Measurements from ENCODE around the gene TMEM175. TPM values are rescaled to one million over a fixed set of nuclear protein-coding genes. Genes with fewer than 3 reads are reported as not detected.
A peak's percentile ranks its signal among the peaks of the same experiment; 100 is the strongest.

The TMEM175 gene
- total RNA-seq, 1 experiment from 2014 or later, result 18.5 TPM

GRCh38 chr4:992297-993110, 60.2 kb downstream of the TMEM175 start:
- H3F3A ChIP-seq (ENCODE audit: low read length, unreplicated experiment), result no peaks in the 10 kb centered on the region
- ATAC-seq (peak; percentile 47), DNase-seq (peak; percentile 31)
- H3K4me1 ChIP-seq (ENCODE audit: insufficient read depth, low read length), result peaks cover 22% of the 10 kb centered on the region
- H3K79me2 ChIP-seq (ENCODE audit: low read length), result peaks cover 5% of the 10 kb centered on the region; the same call in 1 of the 2 replicates
- H3K9ac ChIP-seq (ENCODE audit: low read length), result no peak overlapping the region
- H3K27ac ChIP-seq (ENCODE audit: low read length), result peak overlapping the region; percentile 39
- peaks cover 1% of the 10 kb centered on the region for H3K27me3 ChIP-seq (ENCODE audit: low read length)
- no TSS peak for BruUV-seq (replicated peaks)
- H3K4me3 ChIP-seq (ENCODE audit: low read length), result no peak overlapping the region
- ChIA-PET POLR2A (ENCODE audit: unreplicated experiment) (no interaction called here), CTCF (interaction anchor here (0.6 kb wide), 1 partner anchor 128 kb away, joined by 4 read pairs; no protein-coding TSS in a partner anchor)
- TF ChIP-seq EZH2phosphoT487 (IDR thresholded peaks at IDR 0.05; ENCODE audit: borderline replicate concordance, low read length) (no peak), EZH2 (IDR thresholded peaks at IDR 0.05; ENCODE audit: low read length, unreplicated experiment) (no peak), CTCF (conservative IDR thresholded peaks at IDR 0.05; ENCODE audit: low read depth, low read length) (no peak)
- H3K9me2 ChIP-seq (replicated peaks; ENCODE audit: low read length), result no peaks in the 10 kb centered on the region
- H3K9me3 ChIP-seq (ENCODE audit: low read length), result no peaks in the 10 kb centered on the region
- H2AFZ ChIP-seq (ENCODE audit: low read length), result 0 out of 2 replicates have a peak overlapping the region, but pooled peaks have one; percentile 22
- no peaks in the 10 kb centered on the region for H4K20me1 ChIP-seq (ENCODE audit: low read length)
- intact Hi-C loops (cut with micrococcal nuclease), result no loop called here
- H3K36me3 ChIP-seq (ENCODE audit: low read depth, low read length), result no peaks in the 10 kb centered on the region
- peak overlapping the region; percentile 60 for H3K4me2 ChIP-seq (ENCODE audit: low read length)

- ChIA-PET POLR2A (ENCODE audit: unreplicated experiment) (no interaction called here), CTCF (no interaction called here)
- Histone ChIP-seq H3K36me3 (ENCODE audit: low read depth, low read length) (no peaks in the 10 kb centered on the region), H3K27ac (ENCODE audit: low read length) (peak within 1 kb of the TSS; percentile 39), H3K4me1 (ENCODE audit: insufficient read depth, low read length) (peaks cover 15% of the 10 kb centered on the region), H3F3A (ENCODE audit: low read length, unreplicated experiment) (no peaks in the 10 kb centered on the region), H3K4me2 (ENCODE audit: low read length) (peak within 1 kb of the TSS; percentile 60), H3K9me2 (replicated peaks; ENCODE audit: low read length) (no peaks in the 10 kb centered on the region), H2AFZ (ENCODE audit: low read length) (0 out of 2 replicates have a peak within 1 kb of the TSS, but pooled peaks have one; percentile 22), H3K9me3 (ENCODE audit: low read length) (no peaks in the 10 kb centered on the region), H4K20me1 (ENCODE audit: low read length) (no peaks in the 10 kb centered on the region), H3K4me3 (ENCODE audit: low read length) (no peak within 1 kb of the TSS), H3K27me3 (ENCODE audit: low read length) (peaks cover 10% of the 10 kb centered on the region), H3K79me2 (ENCODE audit: low read length) (no peaks in the 10 kb centered on the region), H3K9ac (ENCODE audit: low read length) (no peak within 1 kb of the TSS; the same call in 1 of the 2 replicates)
- ATAC-seq (no peak), DNase-seq (peak; percentile 4)
- TF ChIP-seq EZH2 (IDR thresholded peaks at IDR 0.05; ENCODE audit: low read length, unreplicated experiment), result no peak
- TF ChIP-seq CTCF (conservative IDR thresholded peaks at IDR 0.05; ENCODE audit: low read depth, low read length), result no peak
- TF ChIP-seq EZH2phosphoT487 (IDR thresholded peaks at IDR 0.05; ENCODE audit: borderline replicate concordance, low read length), result no peak
- BruUV-seq (replicated peaks), result no TSS peak
- intact Hi-C loops (cut with micrococcal nuclease), result no loop called here
These were observed 61.1 kb downstream of the TMEM175 start, which contains the start of gene SLC26A1 for GRCh38 chr4:993111-994029. Gene SLC26A1, minus strand, starts transcription at chr4:993404. Its CDS starts 1,701 bp downstream, at chr4:991703.

Data from PC-3 (cell line).